Spinal cord (tissue), 4 donors: ENCODE data around the gene CHMP4B. TPM values are rescaled to one million over a fixed set of nuclear protein-coding genes. Genes with fewer than 3 reads are reported as not detected.

Source experiments
- polyA plus RNA-seq, 2 donors: library from polyadenylated mRNA; unstranded; fragments of 120-200 nt; gene quantifications; one replicate each; pipeline ENCODE4 v1.2.1, GENCODE V29; 2013; ENCODE audit not compliant: insufficient read length in 2 of 2
- total RNA-seq, 2 donors: library from RNA; depleted of rRNA in 1 of 2; stranded (reverse); fragments of 120-200 nt in 1 of 2; fragments of >200 nt in 1 of 2; gene quantifications; one replicate each; pipeline versions ENCODE4 v1.2.3 to v1.2.4, GENCODE V29; 2013 to 2014

Gene CHMP4B
- total and polyA plus RNA-seq, 4 donors, result 47.3 to 187 (median 114) TPM

Other genes starting within 250 kb of the CHMP4B start
- not detected for gene C20orf144, start 149.0 kb upstream of the CHMP4B start, total RNA-seq
- 1 to 10 TPM in 1 of 2 donors, under 1 TPM in 1; 0.33 to 1.1 TPM for gene C20orf144, start 149.0 kb upstream of the CHMP4B start, polyA plus RNA-seq
- gene ACTL10, start 144.4 kb upstream of the CHMP4B start, total RNA-seq, result under 1 TPM; 0.50 to 0.77 TPM
- 1 to 10 TPM in 1 of 2 donors, under 1 TPM in 1; 0.82 to 1.2 TPM for gene ACTL10, start 144.4 kb upstream of the CHMP4B start, polyA plus RNA-seq
- 10 to 100 TPM; 27.5 to 36.4 TPM for gene NECAB3, start 136.9 kb upstream of the CHMP4B start, total RNA-seq
- 10 to 100 TPM; 30.9 to 42.7 TPM for gene NECAB3, start 136.9 kb upstream of the CHMP4B start, polyA plus RNA-seq
- gene E2F1, start 125.0 kb upstream of the CHMP4B start, total RNA-seq, result 10 to 100 TPM in 1 of 2 donors, 1 to 10 TPM in 1; 3.4 to 10.9 TPM
- 10 to 100 TPM in 1 of 2 donors, 1 to 10 TPM in 1; 9.8 to 11.4 TPM for gene E2F1, start 125.0 kb upstream of the CHMP4B start, polyA plus RNA-seq
- 10 to 100 TPM; 11.7 to 13.5 TPM for gene PXMP4, start 91.0 kb upstream of the CHMP4B start, total RNA-seq
- gene PXMP4, start 91.0 kb upstream of the CHMP4B start, polyA plus RNA-seq, result 10 to 100 TPM; 14.8 to 16.8 TPM
- 1 to 10 TPM; 1.3 to 2.7 TPM for gene ZNF341, start 79.4 kb upstream of the CHMP4B start, total RNA-seq
- gene ZNF341, start 79.4 kb upstream of the CHMP4B start, polyA plus RNA-seq, result 1 to 10 TPM; 6.6 to 7.1 TPM
- gene RALY, start 182.6 kb downstream of the CHMP4B start, total RNA-seq, result 10 to 100 TPM; 53.4 to 85.6 TPM
- 100 to 1,000 TPM; 187 to 189 TPM for gene RALY, start 182.6 kb downstream of the CHMP4B start, polyA plus RNA-seq